Stimulated activated CD8-positive, alpha-beta memory T cell treated with anti-CD3 and anti-CD28 coated beads, Interleukin-7, amount 100 ng/mL, for 4 hours (primary cell): ENCODE measurements around the gene MGAM2.

Experiments used
- DNase-seq, 2 donors: peaks; one replicate each; pipeline ENCODE4 v3.0.0-alpha.2; 2020; ENCODE audit warnings: low read depth in 2 of 2

MGAM2 gene

DNA sequence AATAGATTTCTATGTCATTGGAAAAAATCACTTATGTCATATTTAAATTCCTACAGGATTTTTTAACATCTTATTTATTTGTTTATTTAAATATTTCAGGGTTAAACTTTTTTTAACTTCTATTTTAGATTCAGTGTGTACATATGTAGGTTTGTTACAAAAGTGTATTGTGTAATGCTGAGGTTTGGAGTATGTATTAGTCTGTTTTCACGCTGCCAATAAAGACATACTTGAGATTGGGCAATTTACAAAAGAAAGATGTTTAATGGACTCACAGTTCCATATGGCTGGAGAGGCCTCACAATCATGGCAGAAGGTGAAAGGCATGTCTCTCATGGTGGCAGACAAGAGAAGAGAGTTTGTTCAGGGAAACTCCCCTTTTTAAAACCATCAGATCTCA, 65.4 kb downstream of the MGAM2 start:
- no peak for DNase-seq

DNA sequence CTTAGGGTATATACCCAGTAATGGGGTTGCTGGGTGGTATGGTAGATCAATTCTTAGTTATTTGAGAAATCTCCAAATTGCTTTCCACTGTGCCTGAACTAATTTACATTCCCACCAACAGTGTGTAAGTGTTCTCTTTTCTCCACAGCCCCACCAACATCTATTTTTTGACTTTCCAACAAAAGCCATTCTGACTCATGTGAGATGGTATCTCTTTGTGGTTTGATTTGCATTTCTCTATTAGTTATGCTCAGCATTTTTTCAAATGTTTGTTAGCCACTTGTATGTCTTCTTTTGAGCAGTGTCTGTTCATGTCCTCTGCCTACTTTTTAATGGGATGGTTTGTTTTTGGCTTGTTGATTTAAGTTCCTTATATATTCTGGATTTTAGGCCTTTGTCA, 66.4 kb downstream of the MGAM2 start:
- no peak for DNase-seq

DNA sequence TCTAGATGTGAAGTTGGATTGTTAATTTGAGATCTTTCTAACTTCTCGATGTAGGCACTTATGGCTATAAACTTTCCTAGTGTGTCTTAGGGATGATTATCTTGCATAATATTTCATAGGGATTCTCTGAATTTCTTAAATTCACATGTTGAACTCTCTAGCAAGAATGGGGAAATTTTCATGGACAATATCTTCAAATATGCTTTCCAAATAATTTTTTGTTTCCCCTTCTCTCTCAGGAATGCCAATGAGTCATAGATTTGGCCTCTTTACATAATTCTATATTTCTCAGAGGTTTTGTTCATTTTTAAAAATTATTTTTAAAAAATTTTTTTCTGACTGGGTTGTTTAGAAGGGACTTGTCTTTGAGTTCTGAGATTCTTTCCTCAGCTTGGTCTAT, 68.9 kb downstream of the MGAM2 start:
- no peak for DNase-seq

DNA sequence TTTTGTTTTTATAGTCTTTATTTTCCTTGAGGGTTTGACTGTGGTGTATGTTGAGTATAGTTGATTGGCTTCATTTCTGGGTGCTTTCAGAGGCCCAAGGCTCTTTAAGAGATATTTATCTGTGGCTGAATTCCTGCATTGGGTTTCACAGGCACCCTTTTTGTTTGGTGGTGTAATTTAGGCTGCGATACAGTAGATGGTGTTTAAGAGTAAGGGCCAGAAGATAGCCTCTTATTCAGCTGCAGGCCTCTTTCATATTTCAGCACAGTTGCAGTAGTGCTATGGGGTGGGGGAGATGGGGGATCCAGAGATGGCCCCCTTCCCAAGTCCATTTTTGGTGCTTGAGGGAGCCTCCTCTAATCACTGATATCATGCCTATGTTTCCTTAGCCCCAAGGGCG, 69.7 kb downstream of the MGAM2 start:
- DNase-seq, result no peak

DNA sequence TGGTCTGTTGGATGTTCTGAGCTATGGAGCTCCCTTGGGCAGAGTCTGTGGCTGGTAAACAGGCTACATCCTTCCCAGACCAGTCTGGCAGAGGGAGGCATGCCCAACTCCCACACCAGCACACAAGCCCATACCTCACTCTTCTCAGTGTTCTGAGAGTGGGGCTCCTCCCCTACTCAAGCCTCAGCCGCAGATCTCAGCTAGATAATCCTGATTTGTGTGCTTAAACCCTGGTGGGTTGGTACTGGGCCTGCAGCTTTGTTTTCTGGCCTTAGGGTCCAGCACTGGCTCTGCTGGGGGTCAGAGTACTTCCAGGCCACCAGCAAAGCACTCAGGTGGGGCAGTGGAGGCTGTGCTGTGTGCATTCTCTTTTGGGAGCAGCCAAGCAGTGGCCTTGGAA, 70.4 kb downstream of the MGAM2 start:
- DNase-seq, result no peak

DNA sequence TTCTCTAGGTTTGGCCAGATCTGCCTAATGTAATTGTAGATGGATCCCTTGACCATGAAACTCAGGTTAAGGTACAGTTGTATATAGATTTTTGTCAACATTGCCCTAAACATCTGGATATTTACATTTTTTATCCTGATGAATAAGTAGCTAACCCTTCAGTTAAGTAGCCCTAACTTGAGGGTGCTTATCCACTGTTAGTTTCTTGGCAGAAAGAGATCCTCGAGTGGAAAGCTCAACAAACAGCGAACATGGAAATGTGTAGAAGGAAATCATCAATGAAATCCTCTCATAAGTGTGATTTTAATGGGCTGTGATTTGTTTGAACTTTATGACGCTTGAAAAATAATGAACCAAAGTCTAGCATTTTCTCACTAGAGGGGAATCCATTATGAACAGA, 73.6 kb downstream of the MGAM2 start:
- no peak for DNase-seq

DNA sequence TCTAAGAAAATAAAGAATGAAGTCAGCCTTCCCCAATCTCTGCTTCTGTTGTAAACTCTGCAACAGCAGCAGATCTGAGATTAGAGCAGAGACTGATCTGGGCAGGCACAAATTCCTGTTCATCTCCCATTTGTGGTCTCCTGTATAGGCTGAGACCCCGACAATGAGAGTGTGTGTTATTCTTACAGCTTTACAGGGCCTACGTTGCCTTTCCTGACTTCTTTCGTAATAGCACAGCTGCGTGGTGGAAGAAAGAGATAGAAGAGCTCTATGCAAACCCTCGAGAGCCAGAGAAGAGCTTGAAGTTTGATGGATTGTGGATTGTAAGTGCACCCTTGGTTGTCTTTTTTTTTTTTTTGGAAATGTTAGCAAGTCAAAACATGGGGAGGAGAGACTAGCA, 74.3 kb downstream of the MGAM2 start:
- no peak for DNase-seq

DNA sequence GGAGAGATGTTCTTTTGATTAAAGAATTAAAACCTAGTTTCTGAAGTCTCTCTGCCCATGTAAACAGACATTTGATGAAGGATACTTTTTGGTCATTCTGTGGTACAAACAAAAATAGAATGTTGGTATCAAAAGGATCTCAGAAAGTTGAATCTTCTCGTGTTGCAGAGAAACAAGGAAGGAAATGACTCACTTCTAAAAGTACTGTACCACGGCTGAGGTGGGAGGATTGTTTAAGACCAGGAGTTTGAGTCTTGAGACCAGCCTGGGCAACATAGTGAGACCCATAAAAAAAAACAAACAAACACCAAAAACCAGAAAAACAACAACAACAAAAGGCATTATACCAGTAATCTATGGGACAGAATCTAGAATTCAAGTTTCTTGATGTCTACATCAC, 76.6 kb downstream of the MGAM2 start:
- DNase-seq, result no peak

DNA sequence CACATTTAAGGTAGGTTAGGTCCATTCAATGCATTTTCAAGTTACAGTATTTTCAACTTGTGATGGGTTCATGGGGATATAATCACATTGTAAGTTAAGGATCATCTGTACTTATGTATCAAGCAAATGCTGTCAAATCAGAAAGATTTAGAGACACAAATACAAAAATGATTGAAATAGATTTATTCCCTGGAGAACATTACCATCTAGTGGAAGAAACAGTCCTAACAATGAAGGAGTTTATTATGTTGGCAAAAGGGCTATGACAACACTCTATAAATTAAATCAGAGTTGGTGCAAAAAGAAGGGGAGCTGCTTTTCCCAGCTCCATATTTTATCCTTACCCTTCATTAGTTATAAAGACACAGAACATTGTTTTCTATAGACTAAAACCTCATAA, 77.3 kb downstream of the MGAM2 start:
- DNase-seq, result no peak

DNA sequence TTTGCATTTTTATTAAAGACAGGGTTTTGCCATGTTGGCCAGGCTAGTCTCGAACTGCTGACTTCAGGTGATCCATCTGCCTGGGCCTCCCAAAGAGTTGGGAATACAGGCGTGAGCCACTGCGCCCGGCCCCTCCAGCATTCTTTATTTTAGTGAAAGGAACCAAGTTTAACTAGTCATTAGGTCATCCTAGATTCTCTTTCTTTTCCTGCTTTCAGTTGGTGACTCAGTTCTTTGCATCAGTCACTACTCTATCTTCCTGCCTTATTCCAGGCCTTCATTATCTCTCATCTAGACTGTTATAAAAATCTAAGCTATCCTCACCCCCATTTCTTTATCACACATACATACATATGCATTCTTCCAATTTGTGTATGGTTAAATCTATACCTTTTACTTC, 82.7 kb downstream of the MGAM2 start:
- no peak for DNase-seq

DNA sequence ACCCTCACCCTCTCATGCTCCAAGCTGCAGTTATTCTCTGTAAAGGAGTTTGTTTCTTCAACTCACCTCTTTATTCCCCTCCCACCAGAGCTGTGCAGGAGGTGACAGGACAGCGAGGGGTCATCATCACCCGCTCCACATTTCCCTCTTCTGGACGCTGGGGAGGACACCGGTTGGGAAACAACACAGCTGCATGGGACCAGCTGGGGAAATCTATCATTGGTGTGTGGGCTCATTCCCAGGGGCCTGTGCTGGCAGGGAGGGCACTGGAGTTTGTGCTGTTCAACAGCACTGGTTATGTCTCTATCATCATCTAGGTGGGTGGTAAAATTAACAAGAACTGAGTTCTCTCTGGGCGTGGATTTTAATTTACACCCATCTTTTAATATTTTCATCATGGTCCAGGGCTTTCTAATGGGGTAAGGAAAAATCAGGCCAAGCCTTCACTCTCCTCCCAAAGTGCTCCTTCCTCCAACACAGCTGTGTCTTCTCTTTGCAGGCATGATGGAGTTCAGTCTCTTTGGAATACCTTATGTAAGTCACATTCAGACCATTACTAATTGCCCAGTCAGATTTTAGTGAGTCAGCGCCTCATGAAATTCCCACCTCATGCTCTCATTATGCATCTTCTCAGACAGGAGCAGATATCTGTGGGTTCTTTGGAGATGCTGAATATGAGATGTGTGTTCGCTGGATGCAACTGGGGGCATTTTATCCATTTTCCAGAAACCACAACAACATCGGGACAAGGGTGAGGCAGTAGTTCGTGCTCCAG, 84.7 kb downstream of the MGAM2 start:
- DNase-seq, result no peak

DNA sequence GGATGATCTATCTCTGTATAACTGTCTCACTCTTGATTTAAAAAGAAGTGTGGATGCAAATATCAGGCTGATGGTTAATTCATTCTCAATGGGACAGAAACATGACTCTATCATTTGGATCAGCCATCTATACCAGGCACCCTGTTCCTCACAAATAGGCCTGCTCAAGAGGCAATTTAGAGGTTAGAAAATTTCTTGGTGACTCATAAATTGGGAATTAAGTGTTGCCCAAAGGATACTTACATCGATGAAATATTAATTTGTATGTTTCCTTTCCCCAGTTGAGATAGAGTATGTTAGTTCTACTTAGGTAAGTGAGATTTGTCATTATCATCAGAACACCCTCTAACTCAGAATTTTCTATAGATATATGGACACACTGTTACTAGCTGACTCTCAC, 88.7 kb downstream of the MGAM2 start:
- no peak for DNase-seq

DNA sequence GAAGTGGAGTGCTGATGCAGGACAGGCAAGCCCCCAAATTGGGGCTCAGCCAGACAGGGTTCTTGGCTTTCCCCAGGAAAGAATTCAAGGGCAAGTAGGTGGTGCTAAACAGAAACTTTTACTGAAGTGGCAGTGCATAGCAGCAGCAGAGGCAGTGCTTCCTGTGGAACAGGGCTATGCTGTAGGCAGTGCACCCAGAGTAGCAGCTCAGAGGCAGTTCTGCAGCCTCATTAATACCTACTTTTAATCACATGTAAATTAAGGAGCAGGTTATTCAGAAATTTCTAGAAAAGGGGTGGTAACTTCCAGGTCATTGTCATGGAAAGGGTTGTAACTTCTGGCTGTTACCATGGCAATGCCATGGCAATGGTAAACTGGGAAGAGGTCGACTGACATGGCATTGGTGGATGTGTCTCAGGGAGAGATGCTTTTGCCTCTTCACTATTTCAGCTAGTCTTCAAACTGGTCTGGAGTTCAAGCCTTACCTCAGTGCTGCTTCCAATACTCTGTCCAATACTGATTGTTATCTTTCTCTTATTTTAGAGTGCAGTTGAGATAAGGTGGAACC, 117.1 kb downstream of the MGAM2 start:
- DNase-seq, result no peak

DNA sequence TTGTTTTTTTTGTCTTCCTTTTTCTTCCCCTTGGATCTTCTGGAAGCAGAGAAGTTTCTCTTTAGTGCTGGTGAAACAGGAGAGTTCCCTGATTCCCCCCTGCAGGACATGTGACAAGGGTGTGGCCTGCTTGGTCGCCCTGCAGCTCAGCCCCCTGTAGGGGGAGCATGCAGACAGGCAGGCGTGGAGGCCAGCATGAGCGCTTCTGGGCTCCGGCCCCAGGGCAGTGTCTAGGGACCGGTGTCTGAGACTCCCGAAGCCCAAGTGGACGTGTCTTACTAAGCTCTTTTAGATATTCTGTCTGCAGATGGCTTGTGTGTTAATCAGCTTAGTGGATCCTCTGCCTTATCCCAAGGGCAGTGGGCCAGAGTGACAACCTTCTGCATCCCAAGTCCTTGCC, 120.2 kb downstream of the MGAM2 start:
- no peak for DNase-seq

DNA sequence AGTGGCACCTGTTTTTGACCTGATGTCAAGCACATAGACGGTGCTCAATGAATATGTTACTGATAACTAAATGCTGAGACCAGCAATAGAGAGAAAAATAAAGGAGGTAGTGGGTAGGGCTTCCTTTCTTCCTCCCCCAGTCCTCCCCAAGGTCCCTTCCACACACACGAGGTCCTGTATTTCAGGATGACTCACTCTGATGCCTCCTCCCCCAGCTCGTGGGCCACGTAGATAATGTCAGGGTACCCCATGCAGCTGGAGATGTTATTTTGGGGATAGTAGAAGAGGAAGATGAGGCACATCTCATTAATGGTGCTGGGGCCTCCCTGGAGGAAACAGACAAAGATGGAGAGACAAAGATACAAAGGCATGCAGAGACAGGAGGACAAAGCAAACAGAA, 129.0 kb downstream of the MGAM2 start:
- no peak for DNase-seq

DNA sequence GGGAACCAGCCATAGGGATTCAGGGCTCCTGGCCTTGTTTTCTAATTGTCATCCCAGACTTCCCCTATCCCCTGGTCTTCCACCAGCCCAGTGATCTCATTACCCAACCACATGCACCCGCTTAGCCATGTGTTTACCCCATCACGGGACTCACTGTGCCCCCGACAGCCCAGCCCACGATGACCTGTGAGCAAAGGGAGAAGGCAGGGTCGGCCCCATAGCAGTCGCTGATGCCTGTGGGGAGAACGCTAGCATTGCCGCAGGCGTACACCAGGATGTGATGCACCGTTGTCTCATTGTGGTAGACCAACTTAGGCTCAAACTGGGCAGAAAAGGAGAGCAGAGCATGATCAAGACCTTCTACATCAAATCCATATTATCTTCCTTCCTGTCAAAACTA, 132.3 kb downstream of the MGAM2 start:
- no peak for DNase-seq

DNA sequence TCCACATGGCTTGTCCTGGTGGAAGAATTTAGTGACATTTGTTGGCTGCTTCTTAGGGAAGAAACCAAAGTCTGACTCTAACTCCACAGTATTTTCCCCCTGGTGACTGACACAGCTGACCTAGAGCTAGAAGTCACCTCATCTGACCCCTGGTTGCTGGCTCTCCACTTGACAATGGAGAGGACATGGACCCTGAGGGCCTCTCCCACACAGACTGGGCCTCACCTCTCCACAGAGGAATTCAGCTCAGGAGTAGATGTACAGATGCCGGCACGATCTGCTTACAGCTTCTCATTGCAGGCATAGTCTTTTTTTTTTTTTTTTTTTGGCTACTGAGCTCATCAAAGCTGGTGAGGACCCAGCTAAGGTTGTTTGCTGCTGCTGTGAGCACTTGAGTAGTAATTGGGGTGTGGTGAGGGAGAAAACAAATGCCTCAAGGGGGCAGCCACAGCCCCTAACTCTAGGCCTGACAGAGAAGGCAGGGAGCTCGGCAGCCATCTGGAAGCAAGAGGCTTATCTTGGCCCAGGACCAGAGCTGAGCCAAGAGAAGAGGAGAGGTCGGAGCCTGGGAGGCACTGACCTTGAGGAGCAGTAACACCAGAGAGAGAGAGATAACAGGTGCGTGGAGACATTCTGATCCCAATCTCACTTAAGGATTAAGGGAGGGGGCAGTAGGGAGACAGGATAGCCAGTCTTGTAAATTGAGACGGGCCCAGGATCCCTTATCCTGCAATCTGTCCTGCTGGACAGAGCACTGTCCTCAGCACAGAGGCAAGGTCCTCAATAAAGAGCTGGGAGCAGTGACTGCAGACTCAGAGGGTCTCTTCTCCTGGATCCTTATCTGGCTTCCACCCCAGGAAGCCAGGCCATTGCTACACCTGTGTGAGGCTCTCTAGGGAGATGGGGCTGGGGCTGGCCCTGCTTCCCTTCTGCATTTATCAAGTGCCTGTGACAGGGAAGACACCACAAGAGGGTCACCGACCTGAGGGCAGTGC, 136.9 kb downstream of the MGAM2 start:
- no peak for DNase-seq

DNA sequence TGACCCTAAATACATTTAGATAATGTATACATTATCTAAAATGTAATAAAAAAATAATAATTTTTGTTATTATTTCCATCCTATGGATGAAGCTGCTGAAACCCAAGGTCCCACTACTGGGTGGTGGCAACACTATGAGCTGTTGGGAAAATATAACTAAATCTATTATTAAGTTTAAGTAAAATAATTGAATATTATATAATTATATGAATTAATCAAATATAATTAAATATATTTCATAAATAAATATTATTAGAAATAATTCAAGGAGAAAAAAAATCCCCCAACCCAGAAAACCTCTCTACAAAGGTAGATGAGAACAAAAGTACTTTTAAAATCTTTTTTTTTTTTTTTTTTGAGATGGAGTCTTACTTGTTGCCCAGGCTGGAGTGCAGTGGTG, 138.4 kb downstream of the MGAM2 start:
- DNase-seq, result no peak

DNA sequence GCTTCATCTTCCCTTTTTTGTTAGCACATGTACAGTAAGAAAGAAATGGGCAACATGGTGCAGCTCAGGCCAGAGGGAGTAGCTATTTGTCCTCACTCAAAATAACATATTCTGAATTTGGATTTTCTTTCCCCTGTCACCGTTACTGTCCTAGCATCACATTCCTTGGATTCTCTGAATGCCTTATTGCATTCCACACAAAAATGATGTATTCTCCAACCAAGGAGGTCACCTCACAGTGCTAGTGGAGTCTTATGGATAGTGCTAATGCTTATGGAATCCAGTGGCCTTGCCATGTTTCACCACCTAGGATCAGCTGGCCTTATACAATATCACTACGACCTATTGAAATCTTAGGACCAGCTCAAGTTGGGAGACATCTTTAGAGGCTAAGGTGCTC, 139.2 kb downstream of the MGAM2 start:
- DNase-seq, result no peak

DNA sequence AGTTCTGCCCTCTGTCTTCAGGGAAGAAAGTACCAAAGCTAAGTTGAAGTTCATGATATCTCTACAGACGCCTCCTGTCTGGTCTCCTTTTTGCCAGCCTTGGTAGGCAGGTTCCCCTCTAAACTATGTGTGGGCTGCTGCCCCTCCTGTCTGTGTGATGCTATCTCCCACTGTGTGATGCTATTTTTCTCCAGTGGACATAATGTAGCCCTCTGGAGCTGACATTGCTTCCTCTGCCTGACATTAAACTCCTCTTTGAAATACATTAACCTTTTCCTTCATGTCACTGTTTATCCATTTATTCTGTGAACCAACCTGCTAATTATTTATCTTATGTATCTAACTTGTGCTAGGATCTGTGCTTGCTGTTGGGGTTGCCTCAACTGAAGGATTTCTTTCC, 146.4 kb downstream of the MGAM2 start, which contains the start of gene PRSS58:
Gene PRSS58 (minus strand): TSS at position 101 of the 400 bp plus-strand sequence. CDS start 351 bp downstream, outside the sequence.
- no peak for DNase-seq

DNA sequence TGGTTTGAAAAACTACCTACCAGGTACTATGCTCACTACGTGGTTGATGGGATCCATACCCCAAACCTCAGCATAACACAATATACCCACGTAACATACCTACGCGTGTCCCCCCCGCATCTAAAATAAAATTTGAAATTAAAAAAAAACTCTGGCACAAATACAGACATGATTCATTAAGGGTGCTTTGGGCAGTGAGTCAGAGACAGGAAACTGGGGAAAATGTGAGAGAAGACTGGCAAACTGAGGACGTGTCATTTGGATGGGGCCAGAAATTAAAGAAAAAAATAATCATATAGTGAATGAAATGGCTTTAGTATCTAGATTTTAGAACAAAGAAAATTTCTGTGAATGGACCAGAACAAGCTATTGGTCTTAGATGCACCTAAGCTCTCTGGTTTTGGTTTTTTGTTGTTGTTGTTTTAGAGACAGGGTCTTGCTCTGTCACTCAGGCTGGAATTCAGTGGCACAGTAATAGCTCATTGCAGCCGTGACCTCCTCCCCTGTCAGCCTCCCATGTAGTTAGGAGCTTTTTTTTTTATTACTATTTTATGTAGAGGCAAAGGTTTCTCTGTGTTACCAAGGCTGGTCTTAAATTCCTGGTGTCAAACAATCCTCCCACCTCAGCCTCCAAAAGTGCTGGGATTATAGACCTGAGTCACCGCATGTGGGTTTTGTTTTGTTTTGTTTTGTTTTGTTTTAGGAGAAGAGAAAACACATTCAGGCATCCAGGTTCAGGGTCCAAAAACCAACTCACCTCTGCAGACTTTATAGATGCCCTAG, 152.3 kb downstream of the MGAM2 start:
- no peak for DNase-seq
